PC-9 (cell line): ENCODE measurements around the gene MYO1E.

Experiments used
- CTCF ChIP-seq: fragments of 200-600 bp; sonication (generic); conservative IDR thresholded peaks from 2 replicates; pipeline ENCODE4 v1.6.1; 2017; ENCODE audit warnings: mixed run types, antibody characterized with exemption, mild to moderate bottlenecking, moderate library complexity
- EZH2 ChIP-seq: fragments of 200-600 bp; sonication (generic); IDR thresholded peaks from 2 replicates; pipeline ENCODE4 v1.8.0; 2017; ENCODE audit warnings: antibody characterized with exemption, low read depth

GRCh38 chr15:59295261-59296001 lies 77.2 kb downstream of the MYO1E start:
- TF ChIP-seq CTCF: no peak
- TF ChIP-seq EZH2: no peak
